ENCODE results near the gene A3GALT2.
A peak's percentile ranks its signal among the peaks of the same experiment; 100 is the strongest.
"Not testable (repeated sequence)": the region's sequence is repeated elsewhere in the genome, so short reads cannot be mapped to it uniquely, and the experiment has no call there.

Gene A3GALT2

GRCh38 chr1:33296824-33297223 lies 24.1 kb downstream of the A3GALT2 start:
- H3K4me3 ChIP-seq (ENCODE audit: low read depth, low read length) = no peak overlapping the region
- no peak for DNase-seq (ENCODE audit: low read depth)
- no peak for TF ChIP-seq CTCF (IDR thresholded peaks at IDR 0.05; ENCODE audit: low read depth, low read length, missing control alignments)

GRCh38 chr1:33296082-33296458 lies 24.8 kb downstream of the A3GALT2 start:
- no peak for DNase-seq (ENCODE audit: low read depth)
- TF ChIP-seq CTCF (IDR thresholded peaks at IDR 0.05; ENCODE audit: low read depth, low read length, missing control alignments) = no peak
- no peak overlapping the region for H3K4me3 ChIP-seq (ENCODE audit: low read depth, low read length)

GRCh38 chr1:33295450-33296081 lies 25.3 kb downstream of the A3GALT2 start:
- TF ChIP-seq CTCF (IDR thresholded peaks at IDR 0.05; ENCODE audit: low read depth, low read length, missing control alignments) = peak; percentile 98
- DNase-seq (ENCODE audit: low read depth) = peak; percentile 30
- H3K4me3 ChIP-seq (ENCODE audit: low read depth, low read length) = no peak overlapping the region

- H3K4me3 ChIP-seq (ENCODE audit: low read depth, low read length) = no peak overlapping the region
- TF ChIP-seq CTCF (IDR thresholded peaks at IDR 0.05; ENCODE audit: low read depth, low read length, missing control alignments) = no peak
Observed at GRCh38 chr1:33295023-33295422, 25.9 kb downstream of the A3GALT2 start.

GRCh38 chr1:33294071-33295010 lies 26.6 kb downstream of the A3GALT2 start:
- no peak for TF ChIP-seq CTCF (IDR thresholded peaks at IDR 0.05; ENCODE audit: low read depth, low read length, missing control alignments)
- H3K4me3 ChIP-seq (ENCODE audit: low read depth, low read length) = no peak overlapping the region
- DNase-seq (ENCODE audit: low read depth) = no peak

More at GRCh38 chr1:33295023-33295422, 25.9 kb downstream of the A3GALT2 start:
- no peak for DNase-seq (ENCODE audit: low read depth)

GRCh38 chr1:33292726-33293340 lies 28.1 kb downstream of the A3GALT2 start:
- H3K4me3 ChIP-seq (ENCODE audit: low read depth, low read length) = no peak overlapping the region
- no peak for TF ChIP-seq CTCF (IDR thresholded peaks at IDR 0.05; ENCODE audit: low read depth, low read length, missing control alignments)
- no peak for DNase-seq (ENCODE audit: low read depth)

- not testable (repeated sequence) for H3K4me3 ChIP-seq (ENCODE audit: low read depth, low read length); DNase-seq (ENCODE audit: low read depth)
Observed at GRCh38 chr1:33290615-33291014, 30.3 kb downstream of the A3GALT2 start.
